Forelimb muscle (tissue), 1 donor: ENCODE data around the gene NF1. TPM values are rescaled to one million over a fixed set of nuclear protein-coding genes. Genes with fewer than 3 reads are reported as not detected.

ENCODE experiments used
- DNase-seq: peaks from one replicate; pipeline ENCODE4 v3.0.0-alpha.2; 2013; ENCODE audit warnings: low read depth
- polyA plus RNA-seq: library from polyadenylated mRNA; unstranded; fragments of 120-200 nt; gene quantifications from one replicate; pipeline ENCODE4 v1.2.1, GENCODE V29; 2013; ENCODE audit not compliant: insufficient read length

The NF1 gene
- polyA plus RNA-seq, 1 donor, result 19.3 TPM

GRCh38 chr17:31405890-31406371, 311.2 kb downstream of the NF1 start:
- DNase-seq, result no peak

- DNase-seq, result no peak
These were observed 313.8 kb downstream of the NF1 start for GRCh38 chr17:31408586-31408985.

- DNase-seq, result no peak
These were observed 317.0 kb downstream of the NF1 start for GRCh38 chr17:31411707-31412285.

GRCh38 chr17:31412511-31412910, 317.7 kb downstream of the NF1 start:
- no peak for DNase-seq

GRCh38 chr17:31413081-31413799, 318.5 kb downstream of the NF1 start:
- DNase-seq, result no peak

- no peak for DNase-seq
These were observed 319.2 kb downstream of the NF1 start for GRCh38 chr17:31413874-31414549.

DNA sequence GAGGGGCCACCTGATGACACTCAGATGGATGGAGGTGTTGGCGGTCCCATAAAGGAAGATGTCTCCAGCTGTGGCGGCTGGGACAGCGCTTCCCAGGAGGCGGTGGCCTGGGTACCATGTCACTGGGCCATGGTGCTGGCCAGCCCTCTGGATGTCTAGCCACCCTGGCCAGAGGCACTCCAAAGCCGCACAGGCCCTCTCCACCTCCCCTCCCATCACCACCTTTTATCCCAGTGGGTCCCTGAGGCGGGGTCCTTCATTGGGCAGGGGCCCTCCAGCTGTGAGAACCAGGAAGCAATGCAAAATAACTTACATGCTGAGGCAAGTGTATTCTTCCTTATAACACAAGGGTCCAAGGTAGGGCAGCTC, 319.8 kb downstream of the NF1 start:
- no peak for DNase-seq

GRCh38 chr17:31415004-31415454, 320.3 kb downstream of the NF1 start:
- DNase-seq, result no peak

GRCh38 chr17:31415640-31416502, 321.1 kb downstream of the NF1 start:
- DNase-seq, result no peak

DNA sequence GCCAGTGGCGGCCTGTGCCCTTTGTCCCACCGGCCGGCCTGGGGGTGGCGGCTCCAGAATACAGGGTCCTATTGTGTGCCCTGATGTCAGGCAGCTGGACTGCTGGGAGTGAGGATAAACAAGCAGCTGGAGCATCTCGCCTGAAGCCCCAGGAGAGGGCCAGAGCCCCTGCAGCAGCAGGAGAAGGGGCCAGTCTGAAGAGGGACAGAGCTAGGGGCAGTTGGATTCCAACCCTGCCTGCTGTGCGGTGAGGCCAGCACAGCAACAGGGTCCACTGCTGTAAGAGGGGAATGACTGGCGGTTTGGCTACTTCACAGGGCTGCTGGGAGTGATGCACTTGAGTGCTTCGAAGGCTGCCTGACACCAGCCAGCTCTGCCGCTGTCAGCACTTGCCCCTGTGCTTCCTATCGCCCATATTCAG, 321.7 kb downstream of the NF1 start:
- no peak for DNase-seq

DNA sequence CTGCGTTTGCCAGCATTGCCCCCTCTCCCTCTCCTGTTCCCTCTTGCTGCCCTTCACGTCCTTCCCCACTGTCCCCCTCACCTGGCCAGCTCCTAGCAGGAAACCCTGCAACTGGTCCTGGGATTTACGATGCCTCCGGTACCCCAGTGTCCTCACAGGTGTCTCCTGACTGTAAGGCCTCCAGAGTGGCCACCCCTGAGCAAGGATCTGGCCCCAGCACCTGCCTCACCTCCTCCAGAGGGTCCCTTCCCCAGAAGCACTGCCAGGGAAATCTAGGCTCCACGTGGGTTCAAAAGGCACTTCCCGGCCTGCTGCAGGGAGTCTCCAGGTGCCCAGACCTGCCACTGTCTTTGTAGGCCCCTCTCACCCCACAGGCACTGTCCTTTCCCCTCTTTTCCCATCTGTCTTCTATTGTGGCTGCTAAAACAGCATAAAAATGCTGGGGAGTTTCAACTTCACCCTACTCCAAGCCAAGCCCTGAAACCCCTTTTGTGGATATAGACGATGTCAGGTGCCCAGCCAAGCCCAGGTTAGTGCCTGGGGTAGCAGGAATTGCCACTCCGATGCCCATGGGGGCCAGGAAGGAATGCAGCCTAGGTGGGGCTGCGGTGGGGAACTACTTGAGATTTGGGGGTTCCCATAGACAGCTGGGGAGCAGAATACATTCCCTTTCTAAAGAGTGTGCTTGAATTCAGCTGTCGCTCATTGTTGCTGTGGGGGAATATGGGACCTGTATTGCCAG, 322.4 kb downstream of the NF1 start:
- no peak for DNase-seq

DNA sequence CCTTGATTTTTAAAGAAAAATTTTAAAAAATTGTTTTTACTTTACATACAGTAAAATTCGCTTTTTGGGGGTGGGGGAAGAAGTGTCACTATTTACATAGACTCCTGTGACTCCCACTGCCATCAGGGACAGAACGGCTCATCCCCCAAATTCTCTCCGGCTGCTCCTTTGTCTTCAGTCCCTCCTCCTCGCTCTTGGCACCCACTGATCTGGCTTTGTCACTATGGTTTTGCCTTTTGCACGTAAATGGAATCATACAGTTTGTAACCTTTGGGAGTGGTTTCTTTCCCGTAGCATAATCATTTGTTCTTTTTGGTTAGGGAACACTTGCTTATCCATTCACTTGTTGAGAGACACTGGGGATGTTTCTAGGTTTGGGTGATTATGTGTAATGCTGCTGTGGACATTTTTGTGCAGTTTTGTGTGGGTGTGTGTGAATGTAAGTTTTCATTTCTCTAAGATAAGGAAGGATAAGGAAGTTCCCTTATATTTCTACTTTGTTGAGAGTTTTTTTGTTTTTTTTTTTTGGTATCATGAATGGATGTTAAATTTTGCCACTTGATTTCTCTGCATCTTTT, 324.1 kb downstream of the NF1 start:
- no peak for DNase-seq

GRCh38 chr17:31422443-31422842, 327.7 kb downstream of the NF1 start:
- no peak for DNase-seq

GRCh38 chr17:31424944-31425281, 330.1 kb downstream of the NF1 start:
- DNase-seq, result no peak

DNA sequence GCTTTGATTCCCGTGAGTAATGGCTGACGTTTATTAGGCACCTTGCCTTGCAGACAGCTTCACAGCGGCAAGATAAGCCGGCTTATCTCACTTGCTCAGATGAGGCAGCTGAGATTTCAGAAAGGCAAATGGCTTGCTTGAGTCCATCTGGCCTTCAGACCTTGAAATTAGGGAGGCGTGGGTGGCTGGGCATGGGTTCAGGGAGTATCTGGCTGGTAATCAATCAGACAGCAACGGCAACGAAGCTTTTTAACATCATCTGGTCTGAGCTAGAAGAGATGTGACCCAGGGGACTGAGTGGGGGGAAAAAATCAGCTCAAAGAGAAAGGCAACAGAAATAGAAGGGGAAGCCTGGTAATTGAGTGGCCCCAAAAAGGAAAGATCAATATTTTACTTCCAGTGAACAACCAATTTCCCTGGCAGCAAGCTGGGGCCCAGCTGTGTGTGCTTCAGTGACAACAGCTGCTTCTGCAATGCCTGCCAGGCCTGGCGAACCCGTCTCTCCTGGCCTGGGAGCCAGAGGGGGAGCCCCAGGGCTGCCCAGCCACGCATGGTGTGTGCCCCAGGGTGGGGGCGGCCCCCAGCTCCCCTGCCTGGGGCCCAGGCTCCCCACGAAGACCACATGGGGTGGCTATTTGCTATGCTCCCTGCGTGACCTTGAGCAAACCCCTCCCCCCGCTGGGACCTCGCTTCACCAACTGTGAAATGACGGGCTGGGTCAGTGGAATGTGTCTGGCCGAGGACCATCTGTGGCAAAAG, 330.7 kb downstream of the NF1 start:
- DNase-seq, result peak; percentile 14

Other genes starting within 250 kb of the NF1 start
- 11.5 TPM for gene TEFM, start 188.7 kb upstream of the NF1 start, polyA plus RNA-seq
- 5.1 TPM for gene ADAP2, start 173.0 kb upstream of the NF1 start, polyA plus RNA-seq
- gene RNF135, start 123.9 kb upstream of the NF1 start, polyA plus RNA-seq, result 8.7 TPM
- 0.28 TPM for gene OMG, start 202.3 kb downstream of the NF1 start, polyA plus RNA-seq
- gene EVI2B, start 219.1 kb downstream of the NF1 start, polyA plus RNA-seq, result 2.2 TPM
- gene EVI2A, start 226.6 kb downstream of the NF1 start, polyA plus RNA-seq, result 1.9 TPM